Right ventricle myocardium superior (tissue), 1 donor: ENCODE measurements around the gene RETREG1. TPM values are rescaled to one million over a fixed set of nuclear protein-coding genes. Genes with fewer than 3 reads are reported as not detected.

Experiments used
- ATAC-seq: fragments of 200-7000 bp; cut with Tn5 transposase; one replicate; pipeline ENCODE4 v1.9.1; 2020; ENCODE audit warnings: mild to moderate bottlenecking; ENCODE audit not compliant: poor library complexity
- DNase-seq: peaks from one replicate; pipeline ENCODE4 v3.0.0-alpha.2; 2020
- intact Hi-C: fragments of 100-400 bp; cut with DNase I; formaldehyde crosslinking; loops from one replicate; pipeline ENCODE4 v1.11.2; 2022
- total RNA-seq: library from RNA; stranded (reverse); fragmentation: NEBNext Ultra II Directional; extraction: Animal tissue kit (Norgen Biotek cat#: 25700); gene quantifications from one replicate; pipeline ENCODE4 v1.2.1, GENCODE V29; 2021
- donor health status: DM: no; HTN: yes; CAD: no; lungs with severe emphysema.

RETREG1 gene
- total RNA-seq, 1 donor from 2014 or later: 272 TPM

GRCh38 chr5:16510098-16510497, 106.7 kb downstream of the RETREG1 start:
- intact Hi-C loops: no loop called here
- ATAC-seq: no peak
- no peak for DNase-seq

GRCh38 chr5:16508730-16509531, 107.9 kb downstream of the RETREG1 start:
- intact Hi-C loops: loop anchor here (5.0 kb wide), 1 partner anchor 33 kb away; no protein-coding TSS in a partner anchor
- DNase-seq: peak; percentile 86
- peak; percentile 87 for ATAC-seq

GRCh38 chr5:16507716-16508115, 109.1 kb downstream of the RETREG1 start:
- ATAC-seq (no peak), DNase-seq (no peak)
- intact Hi-C loops: loop anchor here (5.0 kb wide), 1 partner anchor 35 kb away; no protein-coding TSS in a partner anchor

- ATAC-seq: peak; percentile 5
- intact Hi-C loops: loop anchor here (5.0 kb wide), 1 partner anchor 36 kb away; no protein-coding TSS in a partner anchor
Observed at GRCh38 chr5:16505904-16506303, 110.9 kb downstream of the RETREG1 start.

GRCh38 chr5:16505140-16505891, 111.5 kb downstream of the RETREG1 start:
- DNase-seq: no peak
- ATAC-seq: peak; percentile 23
- intact Hi-C loops: loop anchor here (5.0 kb wide), 1 partner anchor 37 kb away; no protein-coding TSS in a partner anchor

More at GRCh38 chr5:16505904-16506303, 110.9 kb downstream of the RETREG1 start:
- DNase-seq: peak; percentile 54

GRCh38 chr5:16504571-16504970, 112.2 kb downstream of the RETREG1 start:
- DNase-seq: no peak
- no peak for ATAC-seq
- intact Hi-C loops: no loop called here

GRCh38 chr5:16502866-16503265, 113.9 kb downstream of the RETREG1 start:
- no peak for ATAC-seq
- intact Hi-C loops: no loop called here
- no peak for DNase-seq

GRCh38 chr5:16500024-16500423, 116.8 kb downstream of the RETREG1 start:
- DNase-seq: no peak
- no peak for ATAC-seq
- intact Hi-C loops: no loop called here

GRCh38 chr5:16497546-16497945, 119.3 kb downstream of the RETREG1 start:
- DNase-seq (no peak), ATAC-seq (no peak)
- intact Hi-C loops: no loop called here

- ATAC-seq: no peak
- no peak for DNase-seq
Observed at GRCh38 chr5:16493261-16493660, 123.5 kb downstream of the RETREG1 start.

GRCh38 chr5:16492398-16493140, 124.2 kb downstream of the RETREG1 start:
- DNase-seq (peak; percentile 61), ATAC-seq (peak; percentile 72)
- intact Hi-C loops: loop anchor here (5.0 kb wide), 1 partner anchor 60 kb away; no protein-coding TSS in a partner anchor

More at GRCh38 chr5:16493261-16493660, 123.5 kb downstream of the RETREG1 start:
- intact Hi-C loops: loop anchor here (5.0 kb wide), 1 partner anchor 59 kb away; no protein-coding TSS in a partner anchor

GRCh38 chr5:16490911-16491310, 125.9 kb downstream of the RETREG1 start:
- DNase-seq (no peak), ATAC-seq (peak; percentile 43)
- intact Hi-C loops: loop anchor here (5.0 kb wide), 1 partner anchor 61 kb away; no protein-coding TSS in a partner anchor

- no peak for DNase-seq
- intact Hi-C loops: loop anchor here (5.0 to 10.0 kb wide), 2 partner anchors 178 to 285 kb away; no protein-coding TSS in a partner anchor
- ATAC-seq: peak; percentile 77
Observed at GRCh38 chr5:16489322-16489791, 127.4 kb downstream of the RETREG1 start.

GRCh38 chr5:16487456-16487855, 129.3 kb downstream of the RETREG1 start:
- intact Hi-C loops: loop anchor here (5.0 to 10.0 kb wide), 2 partner anchors 180 to 287 kb away; no protein-coding TSS in a partner anchor
- ATAC-seq (no peak), DNase-seq (no peak)

- DNase-seq (no peak), ATAC-seq (no peak)
- intact Hi-C loops: loop anchor here (5.0 to 10.0 kb wide), 2 partner anchors 181 to 288 kb away; no protein-coding TSS in a partner anchor
Observed at GRCh38 chr5:16486711-16487111, 130.1 kb downstream of the RETREG1 start.

- intact Hi-C loops: loop anchor here (5.0 to 10.0 kb wide), 2 partner anchors 182 to 289 kb away; no protein-coding TSS in a partner anchor
- no peak for DNase-seq
- no peak for ATAC-seq
Observed at GRCh38 chr5:16485656-16486055, 131.1 kb downstream of the RETREG1 start.

- no peak for ATAC-seq
- intact Hi-C loops: loop anchor here (10.0 kb wide), 1 partner anchor 291 kb away; no protein-coding TSS in a partner anchor
- no peak for DNase-seq
Observed at GRCh38 chr5:16484081-16484480, 132.7 kb downstream of the RETREG1 start.

- intact Hi-C loops: loop anchor here (10.0 kb wide), 1 partner anchor 291 kb away; no protein-coding TSS in a partner anchor
- DNase-seq: no peak
Observed at GRCh38 chr5:16483361-16483760, 133.4 kb downstream of the RETREG1 start.

More at GRCh38 chr5:16483361-16483760, 133.4 kb downstream of the RETREG1 start:
- no peak for ATAC-seq
